ENCODE data around the gene XRCC6.
"Not testable (repeated sequence)": the region's sequence is repeated elsewhere in the genome, so short reads cannot be mapped to it uniquely, and the experiment has no call there.

The XRCC6 gene

GRCh38 chr22:41598891-41599635, 22.0 kb upstream of the XRCC6 start:
- FAIRE-seq = no peak

GRCh38 chr22:41600976-41601375, 20.1 kb upstream of the XRCC6 start:
- no peak for FAIRE-seq

- FAIRE-seq = no peak
Measured at GRCh38 chr22:41603873-41604332, 17.2 kb upstream of the XRCC6 start.

GRCh38 chr22:41608386-41608785, 12.7 kb upstream of the XRCC6 start:
- no peak for FAIRE-seq

- no peak for FAIRE-seq
Measured at GRCh38 chr22:41612603-41613306, 8.3 kb upstream of the XRCC6 start.

- FAIRE-seq = no peak
Measured at GRCh38 chr22:41613456-41613855, 7.6 kb upstream of the XRCC6 start.

GRCh38 chr22:41619979-41620588, 1.0 kb upstream of the XRCC6 start:
- no peak for FAIRE-seq

- FAIRE-seq = no peak
Measured at GRCh38 chr22:41620589-41621098, 451 bp upstream of the XRCC6 start, which contains the start of gene DESI1. DESI1 (minus strand) TSS chr22:41621043; CDS start chr22:41620839, 204 bp downstream.

GRCh38 chr22:41621911-41622179, 750 bp downstream of the XRCC6 start:
- no peak for FAIRE-seq

- FAIRE-seq = no peak
Measured at GRCh38 chr22:41625577-41625976, 4.5 kb downstream of the XRCC6 start.

- not testable (repeated sequence) for FAIRE-seq
Measured at GRCh38 chr22:41631115-41631514, 10.0 kb downstream of the XRCC6 start.

- not testable (repeated sequence) for FAIRE-seq
Measured at GRCh38 chr22:41631615-41632014, 10.5 kb downstream of the XRCC6 start.

- FAIRE-seq = not testable (repeated sequence)
Measured at GRCh38 chr22:41634610-41635009, 13.5 kb downstream of the XRCC6 start.

GRCh38 chr22:41636467-41636866, 15.4 kb downstream of the XRCC6 start:
- no peak for FAIRE-seq

GRCh38 chr22:41637623-41638022, 16.5 kb downstream of the XRCC6 start:
- FAIRE-seq = not testable (repeated sequence)

GRCh38 chr22:41638124-41638523, 17.0 kb downstream of the XRCC6 start:
- FAIRE-seq = no peak

GRCh38 chr22:41638748-41639147, 17.7 kb downstream of the XRCC6 start:
- no peak for FAIRE-seq

GRCh38 chr22:41641854-41642253, 20.8 kb downstream of the XRCC6 start:
- FAIRE-seq = no peak

- FAIRE-seq = no peak
Measured at GRCh38 chr22:41642331-41643110, 21.4 kb downstream of the XRCC6 start.

- no peak for FAIRE-seq
Measured at GRCh38 chr22:41647771-41648170, 26.7 kb downstream of the XRCC6 start.

GRCh38 chr22:41648432-41648831, 27.3 kb downstream of the XRCC6 start:
- FAIRE-seq = no peak

- no peak for FAIRE-seq
Measured at GRCh38 chr22:41650229-41650628, 29.1 kb downstream of the XRCC6 start.

GRCh38 chr22:41650821-41651220, 29.7 kb downstream of the XRCC6 start:
- no peak for FAIRE-seq

All from islet of Langerhans (tissue), 1 donor.